Measurements from ENCODE around the gene IRAK1. TPM values are rescaled to one million over a fixed set of nuclear protein-coding genes. Genes with fewer than 3 reads are reported as not detected.

Gene IRAK1
- total and polyA plus RNA-seq, 12 donors = 36.9 to 142 (median 88.8) TPM

GRCh38 chrX:153974726-153975286 lies 44.9 kb downstream of the IRAK1 start:
- DNase-seq = no peak

DNA sequence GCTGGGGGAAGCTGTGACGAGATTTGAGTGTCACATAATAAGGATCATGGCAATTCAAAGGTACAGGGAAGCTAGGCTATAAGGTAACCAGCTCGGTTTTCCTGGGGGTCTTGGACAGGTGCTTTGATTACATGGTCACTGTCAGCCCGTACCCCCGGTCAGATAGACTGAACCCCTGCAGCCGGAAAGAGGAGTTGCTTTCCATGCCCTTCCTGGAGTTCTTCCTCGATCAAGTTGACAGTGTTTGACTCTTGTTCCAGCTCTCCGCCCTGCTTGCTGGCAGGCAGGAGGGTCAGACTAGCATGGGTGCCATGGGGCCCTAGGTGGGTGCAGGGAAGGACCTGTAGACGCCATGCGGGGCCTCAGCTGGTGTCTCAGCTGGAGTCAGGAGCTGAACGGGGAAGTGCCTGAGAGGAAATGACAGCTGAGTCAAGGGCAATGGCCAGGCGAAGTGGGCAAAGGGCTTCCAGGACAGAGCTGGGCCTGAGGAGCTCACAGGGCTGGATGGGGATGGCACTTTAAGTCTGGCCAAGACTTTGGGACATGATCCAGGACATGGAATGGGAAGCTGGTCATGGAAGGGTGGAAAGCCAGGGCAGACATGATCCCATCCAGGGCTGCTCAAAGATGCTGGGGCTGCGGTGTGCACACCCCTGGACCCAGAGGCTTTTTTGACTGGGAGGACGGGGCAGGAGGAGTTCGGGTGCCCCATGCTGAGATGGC lies 45.5 kb downstream of the IRAK1 start:
- Histone ChIP-seq H3K27me3 (no peaks in the 10 kb centered on the region), H3K27ac (peak overlapping the region; percentile 79 to 99 (median 98)), H3K36me3 (replicated peaks in 1 of 2) (no peaks in the 10 kb centered on the region), H3K9me3 (replicated peaks in 1 of 3) (no peaks in the 10 kb centered on the region), H3K4me3 (peak overlapping the region in 1 of 4 donors; percentile 73), H3K4me1 (replicated peaks in 1 of 2) (peaks cover 12 to 22% of the 10 kb centered on the region in 2 donors)
- intact Hi-C loops (cut with DNase I) = no loop called here
- DNase-seq = peak in 3 of 7 donors; percentile 25 to 50 (median 36)
- WGBS, 4 donors = 66 to 72% (median 69%) methylated on average over 9 to 14 of the region's 14 CpGs
- no peak for TF ChIP-seq POLR2A (IDR thresholded peaks at IDR 0.05)
- TF ChIP-seq, protein P1, sequence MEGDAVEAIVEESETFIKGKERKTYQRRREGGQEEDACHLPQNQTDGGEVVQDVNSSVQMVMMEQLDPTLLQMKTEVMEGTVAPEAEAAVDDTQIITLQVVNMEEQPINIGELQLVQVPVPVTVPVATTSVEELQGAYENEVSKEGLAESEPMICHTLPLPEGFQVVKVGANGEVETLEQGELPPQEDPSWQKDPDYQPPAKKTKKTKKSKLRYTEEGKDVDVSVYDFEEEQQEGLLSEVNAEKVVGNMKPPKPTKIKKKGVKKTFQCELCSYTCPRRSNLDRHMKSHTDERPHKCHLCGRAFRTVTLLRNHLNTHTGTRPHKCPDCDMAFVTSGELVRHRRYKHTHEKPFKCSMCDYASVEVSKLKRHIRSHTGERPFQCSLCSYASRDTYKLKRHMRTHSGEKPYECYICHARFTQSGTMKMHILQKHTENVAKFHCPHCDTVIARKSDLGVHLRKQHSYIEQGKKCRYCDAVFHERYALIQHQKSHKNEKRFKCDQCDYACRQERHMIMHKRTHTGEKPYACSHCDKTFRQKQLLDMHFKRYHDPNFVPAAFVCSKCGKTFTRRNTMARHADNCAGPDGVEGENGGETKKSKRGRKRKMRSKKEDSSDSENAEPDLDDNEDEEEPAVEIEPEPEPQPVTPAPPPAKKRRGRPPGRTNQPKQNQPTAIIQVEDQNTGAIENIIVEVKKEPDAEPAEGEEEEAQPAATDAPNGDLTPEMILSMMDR (IDR thresholded peaks at IDR 0.05) = no peak

More at GRCh38 chrX:153974726-153975286, 44.9 kb downstream of the IRAK1 start:
- Histone ChIP-seq H3K36me3 (replicated peaks in 1 of 2) (no peaks in the 10 kb centered on the region), H3K4me3 (no peak overlapping the region), H3K9me3 (replicated peaks in 1 of 3) (no peaks in the 10 kb centered on the region), H3K4me1 (replicated peaks in 1 of 2) (peaks cover 12 to 18% of the 10 kb centered on the region in 2 donors), H3K27ac (peak overlapping the region in 3 of 5 donors; percentile 38 to 98 (median 98)), H3K27me3 (no peaks in the 10 kb centered on the region)
- intact Hi-C loops (cut with DNase I) = no loop called here
- no peak for TF ChIP-seq POLR2A (IDR thresholded peaks at IDR 0.05)
- TF ChIP-seq, protein P1 (IDR thresholded peaks at IDR 0.05) = no peak
- WGBS, 4 donors = 64 to 74% (median 67%) methylated on average over 2 to 3 of the region's 3 CpGs

- Histone ChIP-seq H3K4me3 (peak overlapping the region in 2 of 4 donors; percentile 29 to 73), H3K36me3 (replicated peaks in 1 of 2) (no peaks in the 10 kb centered on the region), H3K4me1 (replicated peaks in 1 of 2) (peaks cover 12 to 30% of the 10 kb centered on the region in 2 donors), H3K27me3 (no peaks in the 10 kb centered on the region), H3K27ac (peak overlapping the region; percentile 79 to 99 (median 98)), H3K9me3 (replicated peaks in 1 of 3) (no peaks in the 10 kb centered on the region)
- intact Hi-C loops (cut with DNase I) = no loop called here
- peak in 1 of 7 donors; percentile 35 for DNase-seq
- WGBS, 4 donors = 23 to 41% (median 31%) methylated on average over 11 to 20 of the region's 20 CpGs
- no peak for TF ChIP-seq POLR2A (IDR thresholded peaks at IDR 0.05)
- TF ChIP-seq, protein P1 (IDR thresholded peaks at IDR 0.05) = peak in 2 of 6 experiments; percentile 13 to 14
Measured at GRCh38 chrX:153973127-153974002, 46.3 kb downstream of the IRAK1 start.
